GM21737 (cell line): ENCODE measurements around the gene TMEM14C.

Source experiments
- ATAC-seq: cut with Tn5 transposase; IDR thresholded peaks from one replicate; pipeline ENCODE4 v1.9.1; 2021; ENCODE audit warnings: mild to moderate bottlenecking, moderate library complexity; ENCODE audit not compliant: unreplicated experiment

The TMEM14C gene

DNA sequence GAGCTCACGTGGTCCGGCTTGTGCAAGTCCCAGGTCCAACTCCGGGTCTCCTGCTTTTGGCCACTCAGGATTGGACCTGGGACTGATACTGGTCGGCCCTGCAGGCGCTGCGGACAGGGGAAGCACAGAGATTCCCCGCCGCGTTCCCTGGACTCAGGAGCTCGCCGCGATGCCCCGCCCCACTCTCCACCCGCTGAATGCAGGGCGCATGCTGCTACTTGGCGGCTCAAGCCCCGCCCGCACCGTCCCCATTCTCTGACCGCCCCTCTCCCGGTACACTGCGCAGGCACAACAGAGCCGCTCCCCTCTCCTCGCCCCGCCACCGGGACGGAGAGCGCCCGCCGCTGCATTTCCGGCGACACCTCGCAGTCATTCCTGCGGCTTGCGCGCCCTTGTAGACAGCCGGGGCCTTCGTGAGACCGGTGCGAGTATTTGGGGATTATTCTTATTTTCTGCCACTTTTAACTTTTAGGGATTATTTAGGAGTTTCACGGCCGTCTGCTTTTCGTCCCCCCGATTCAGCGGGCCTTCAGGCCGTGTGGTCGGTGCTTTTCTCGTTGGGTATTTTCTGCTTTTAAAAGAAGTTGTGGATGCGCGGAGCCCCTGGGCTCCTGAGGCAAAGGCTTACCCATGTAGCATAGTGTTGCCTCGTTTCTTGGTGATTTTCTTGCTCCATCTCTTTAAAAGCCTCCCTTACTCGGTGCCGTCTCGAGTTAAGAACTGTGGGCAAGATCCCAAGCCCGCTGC lies at the start of gene TMEM14C:
TMEM14C (plus strand) TSS at position 251 of the 747 bp plus-strand sequence. CDS start 1,544 bp downstream, outside the sequence.
- ATAC-seq: peak; percentile 96

DNA sequence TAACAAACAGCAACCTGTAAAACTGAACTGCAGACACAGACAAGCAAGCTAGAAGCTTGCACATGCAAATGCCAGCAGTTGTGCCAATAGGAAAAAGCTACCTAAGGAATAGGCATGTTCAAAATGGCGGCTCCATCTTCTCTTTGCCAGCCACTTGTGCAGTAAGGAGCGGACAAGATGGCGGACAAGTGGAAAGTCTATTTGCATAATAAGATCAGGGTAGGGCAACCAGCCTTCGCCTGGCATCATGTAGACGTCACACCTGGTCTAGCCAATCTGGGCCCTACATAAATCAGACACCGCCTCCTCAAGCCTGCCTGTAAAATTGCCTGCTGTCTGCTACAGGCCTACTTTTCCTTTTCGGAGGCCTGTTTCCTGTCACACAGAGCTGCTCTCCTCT lies 46.5 kb upstream of the TMEM14C start:
- ATAC-seq: no peak

DNA sequence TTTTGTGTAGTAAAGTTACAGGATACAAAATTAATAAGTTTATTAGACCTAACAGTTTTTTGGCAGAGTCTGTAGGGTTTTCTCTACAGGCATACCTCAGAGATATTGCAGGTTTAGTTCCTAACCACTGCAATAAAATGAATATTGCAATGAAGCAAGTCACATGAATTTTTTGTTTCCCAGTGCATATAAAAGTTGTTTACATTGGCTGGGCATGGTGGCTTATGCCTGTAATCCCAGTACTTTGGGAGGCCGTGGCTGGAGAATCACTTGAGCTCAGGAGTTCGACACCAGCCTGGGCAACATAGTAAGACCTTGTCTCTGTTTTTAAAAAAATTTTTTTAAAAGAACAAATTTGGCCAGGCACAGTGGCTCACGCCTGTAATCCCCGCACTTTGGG lies 44.4 kb upstream of the TMEM14C start:
- no peak for ATAC-seq

DNA sequence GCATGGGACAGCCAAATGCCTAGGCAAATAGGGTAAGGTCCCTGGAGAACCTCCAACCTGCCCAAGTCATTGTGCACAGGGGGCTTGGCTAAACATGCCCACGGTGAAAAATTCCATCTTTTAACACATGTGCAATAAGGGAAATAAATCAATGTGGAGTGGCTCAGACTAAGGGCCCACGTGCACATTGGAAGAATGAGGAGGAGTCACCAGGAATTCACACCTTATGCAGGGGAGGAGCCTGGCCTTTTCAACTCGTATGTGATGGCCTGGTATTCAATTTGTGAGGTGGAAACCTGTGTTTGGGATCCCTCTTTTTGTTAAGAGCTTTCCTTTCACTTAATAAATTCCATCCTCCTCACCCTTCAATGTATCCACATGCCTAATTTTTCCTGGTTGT lies 41.1 kb upstream of the TMEM14C start:
- ATAC-seq: no peak

DNA sequence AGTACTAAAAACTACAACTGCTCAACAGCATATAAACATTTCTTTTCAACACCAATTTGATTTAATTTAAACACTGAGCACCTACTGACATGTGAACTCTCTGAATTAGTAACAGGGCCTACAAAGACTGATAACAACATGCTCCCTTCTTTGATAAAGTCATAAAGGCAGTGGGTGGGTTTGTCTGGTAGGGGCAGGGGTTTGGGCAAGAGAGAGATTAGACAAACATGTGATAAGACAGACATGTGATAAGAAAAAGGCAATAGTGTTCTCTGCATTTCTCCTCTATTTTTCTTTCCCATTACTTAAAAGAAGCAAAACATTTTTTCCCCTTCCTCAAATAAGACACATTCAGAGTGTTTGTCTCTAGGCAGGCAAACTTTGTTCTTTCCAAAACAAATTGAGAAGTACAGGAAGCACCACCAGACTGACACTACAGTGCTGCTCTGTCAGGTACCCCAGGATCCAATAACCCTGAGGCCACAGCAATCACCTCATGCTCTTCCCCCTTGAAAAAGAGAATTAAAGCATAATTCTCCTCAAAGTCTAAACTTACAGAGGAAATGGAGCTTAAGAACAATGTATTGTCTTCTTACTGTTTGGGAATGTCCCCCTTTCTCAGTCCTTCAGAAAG lies 40.4 kb upstream of the TMEM14C start:
- no peak for ATAC-seq

DNA sequence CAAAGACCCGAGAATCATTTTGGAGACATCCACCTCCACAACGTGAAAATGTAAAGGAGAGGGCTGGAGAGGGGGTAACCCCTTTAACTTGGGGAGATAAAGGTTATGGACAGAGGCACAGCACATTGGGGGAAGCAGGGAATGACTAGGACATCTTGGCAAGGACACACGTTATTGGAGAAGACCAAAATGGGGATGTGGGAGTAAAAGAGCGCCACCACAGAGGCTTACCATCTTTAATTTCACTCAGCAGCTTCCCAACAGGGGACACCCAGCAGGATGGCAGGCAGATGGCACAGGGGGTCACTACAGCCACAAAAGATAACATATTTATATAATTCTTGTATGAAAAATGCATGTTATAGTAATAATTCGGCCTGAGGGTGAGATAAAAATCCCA lies 38.3 kb upstream of the TMEM14C start:
- ATAC-seq: no peak

DNA sequence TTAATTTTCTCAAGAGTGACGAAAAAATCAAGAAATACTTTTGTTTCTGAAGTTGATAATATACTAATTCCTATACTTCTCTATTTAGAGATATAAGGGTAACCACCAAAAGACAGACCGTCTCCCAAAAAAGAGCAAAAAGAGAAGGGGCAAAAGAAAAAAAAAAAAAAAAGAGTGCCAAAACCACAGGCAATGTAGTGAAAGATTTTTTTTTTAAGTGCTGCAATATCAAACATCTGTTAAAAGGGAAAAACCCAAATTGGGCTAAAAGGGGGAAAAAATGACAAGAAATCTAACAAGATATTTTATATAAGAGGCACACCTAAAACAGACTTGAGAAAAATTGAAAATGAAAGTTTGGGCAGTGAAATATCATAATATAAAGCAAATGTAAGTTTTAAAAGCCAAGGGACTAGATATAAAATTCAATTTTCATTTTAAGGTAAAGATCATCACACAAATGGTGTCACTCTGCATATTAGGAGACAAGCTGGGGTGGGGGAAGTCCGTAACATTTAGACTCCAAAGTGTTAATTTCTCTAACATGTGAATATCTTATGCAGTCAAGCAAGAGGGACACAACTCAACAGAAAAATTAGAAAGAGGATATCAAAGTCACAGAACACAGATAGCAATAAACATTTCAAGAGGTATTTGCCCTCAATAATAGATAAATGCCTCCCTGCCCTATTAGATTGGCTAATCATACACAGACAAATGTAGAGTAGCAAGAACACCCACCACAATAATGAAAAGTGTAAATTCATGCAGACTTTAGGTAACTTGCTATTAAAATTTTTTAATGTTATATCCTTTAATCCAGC lies 37.6 kb upstream of the TMEM14C start:
- ATAC-seq: no peak

DNA sequence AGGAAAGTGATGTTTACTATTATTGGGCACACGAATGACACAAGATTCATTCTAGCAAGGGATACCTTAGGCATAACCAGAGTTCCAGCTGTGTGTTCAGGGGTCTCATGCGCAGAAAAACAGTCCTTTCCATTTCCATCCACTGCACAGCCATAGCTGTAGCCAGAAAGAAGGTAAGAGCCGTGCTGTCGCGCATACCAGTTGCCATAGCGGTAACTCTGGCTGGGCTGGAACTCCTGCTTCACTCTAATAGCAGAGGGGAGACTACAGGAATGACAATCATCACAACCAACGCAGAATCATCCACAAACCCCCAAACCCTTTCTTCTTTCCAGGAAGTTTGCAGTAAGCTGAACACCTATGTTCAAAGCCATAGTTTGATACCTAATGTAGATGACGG lies 36.0 kb upstream of the TMEM14C start:
- no peak for ATAC-seq

DNA sequence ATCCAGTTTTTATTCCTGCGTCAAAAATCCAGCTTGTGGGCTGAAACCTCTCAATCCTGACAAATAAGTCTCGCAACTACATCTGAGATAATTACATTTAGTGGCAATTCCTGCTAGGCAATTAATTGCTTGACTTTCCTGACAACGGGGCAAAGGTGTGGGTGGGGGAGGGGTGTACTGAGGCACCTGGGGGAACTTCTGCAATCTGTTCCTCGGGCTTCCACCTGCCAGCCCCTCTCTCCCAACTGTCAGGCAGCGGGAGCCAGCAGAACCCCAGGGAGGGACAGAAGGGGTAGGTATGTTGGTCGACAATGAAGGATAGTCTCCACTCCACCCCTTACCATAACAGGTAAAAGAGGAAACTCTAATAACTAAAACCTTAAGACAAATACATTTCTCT lies 35.3 kb upstream of the TMEM14C start:
- no peak for ATAC-seq

DNA sequence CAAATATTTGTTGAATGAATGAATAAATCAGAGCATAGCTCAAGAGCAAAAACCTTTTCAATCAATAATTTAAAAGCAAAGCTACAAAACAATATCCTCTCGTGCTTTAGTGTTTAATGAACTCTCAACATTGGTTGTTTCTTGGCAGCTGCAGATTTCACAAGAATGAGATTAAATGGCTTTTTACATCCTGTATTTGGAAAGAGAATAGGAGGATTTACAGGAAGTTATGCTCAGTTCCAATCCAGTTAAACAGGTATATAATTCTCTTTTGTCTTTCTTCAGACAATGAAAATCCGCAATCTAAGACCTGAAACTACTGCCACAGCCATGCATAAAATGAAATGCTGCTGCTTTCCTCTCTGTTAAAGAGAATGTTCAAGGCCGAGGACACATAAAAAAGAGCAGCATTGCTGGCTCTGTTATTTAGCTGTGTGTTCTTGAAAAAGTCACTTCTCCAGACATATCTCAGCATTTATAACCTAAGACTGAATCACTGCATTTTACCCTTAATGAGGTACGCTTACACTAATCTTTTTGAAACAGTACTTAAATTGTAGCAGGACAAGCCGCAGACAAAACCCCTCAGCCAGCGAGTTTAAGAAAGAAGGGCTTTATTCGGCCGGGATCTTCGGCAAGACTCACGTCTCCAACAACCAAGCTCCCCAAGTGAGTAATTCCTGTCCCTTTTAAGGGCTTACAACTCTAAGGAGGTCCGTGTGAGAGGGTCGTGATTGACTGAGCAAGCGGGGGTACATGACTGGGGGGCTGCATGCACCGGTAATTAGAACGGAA lies 32.0 kb upstream of the TMEM14C start:
- no peak for ATAC-seq

DNA sequence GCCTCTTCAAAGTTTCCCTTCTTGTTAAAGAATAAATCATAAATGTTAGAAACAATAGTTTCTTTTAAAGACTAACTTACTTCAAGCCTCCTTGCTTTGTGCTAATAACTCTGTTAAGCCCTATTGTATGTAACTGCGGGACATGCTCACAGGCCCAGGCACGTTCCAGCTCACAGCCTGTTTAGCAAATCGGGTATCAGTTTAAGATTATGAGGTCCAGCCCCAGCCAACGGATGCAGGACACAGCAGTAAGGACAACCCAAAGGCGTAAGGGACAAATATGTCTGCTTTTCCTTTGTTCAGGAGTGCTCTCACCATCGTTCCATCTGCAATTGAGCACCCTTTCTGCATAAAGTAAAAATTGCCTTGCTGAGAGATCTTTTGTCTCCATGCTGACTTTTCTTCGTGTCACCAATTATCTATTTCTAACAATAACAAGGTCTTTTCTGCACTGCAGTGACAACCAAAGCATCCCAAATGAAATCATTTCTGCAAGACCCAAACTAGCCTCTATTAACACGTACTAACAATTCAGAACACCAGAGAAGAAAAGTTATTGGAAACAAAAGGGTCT lies 29.8 kb upstream of the TMEM14C start:
- no peak for ATAC-seq

DNA sequence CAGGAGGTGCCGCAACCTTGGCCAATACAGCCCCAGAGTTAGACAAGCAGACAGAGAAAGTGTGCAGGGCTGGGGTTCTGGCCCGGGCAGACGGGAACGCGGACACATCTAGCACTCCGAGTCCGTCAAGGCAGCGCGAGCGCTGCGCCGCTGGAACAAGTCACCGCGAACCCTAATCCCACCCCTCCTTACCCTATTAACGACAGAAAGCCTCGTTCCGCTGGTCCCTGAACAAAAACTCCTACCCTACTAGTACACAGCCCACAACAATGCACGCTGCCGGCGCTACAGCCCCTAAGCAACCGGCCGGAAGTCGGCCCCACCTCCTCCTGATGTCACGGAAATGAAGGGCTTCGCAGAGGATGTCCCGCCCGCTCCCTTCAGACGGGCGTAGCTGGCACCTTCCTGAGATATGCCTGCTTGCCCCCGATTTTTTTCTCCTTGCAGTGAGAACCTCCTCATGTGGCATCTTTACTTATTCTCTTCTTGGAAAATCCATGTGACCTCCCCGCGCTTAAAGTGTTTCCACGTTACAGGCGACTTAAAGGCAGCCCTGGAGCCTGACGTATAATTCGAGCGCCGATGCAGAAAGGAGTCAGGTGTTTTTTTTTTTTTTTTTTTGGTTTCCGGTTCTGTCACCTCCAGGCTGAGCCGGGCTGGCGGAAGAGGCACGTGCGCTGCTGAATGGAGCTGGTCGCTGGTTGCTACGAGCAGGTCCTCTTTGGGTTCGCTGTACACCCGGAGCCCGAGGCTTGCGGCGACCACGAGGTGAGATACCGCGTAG lies 28.4 kb upstream of the TMEM14C start, which contains the start of the genes C6orf52 and PAK1IP1:
C6orf52 (minus strand) TSS at position 315 of the 784 bp plus-strand sequence. CDS start 7,066 bp downstream, outside the sequence.
PAK1IP1 (plus strand) TSS at position 671 of the 784 bp plus-strand sequence; CDS start at position 685, 14 bp downstream.
- ATAC-seq: peak; percentile 96

DNA sequence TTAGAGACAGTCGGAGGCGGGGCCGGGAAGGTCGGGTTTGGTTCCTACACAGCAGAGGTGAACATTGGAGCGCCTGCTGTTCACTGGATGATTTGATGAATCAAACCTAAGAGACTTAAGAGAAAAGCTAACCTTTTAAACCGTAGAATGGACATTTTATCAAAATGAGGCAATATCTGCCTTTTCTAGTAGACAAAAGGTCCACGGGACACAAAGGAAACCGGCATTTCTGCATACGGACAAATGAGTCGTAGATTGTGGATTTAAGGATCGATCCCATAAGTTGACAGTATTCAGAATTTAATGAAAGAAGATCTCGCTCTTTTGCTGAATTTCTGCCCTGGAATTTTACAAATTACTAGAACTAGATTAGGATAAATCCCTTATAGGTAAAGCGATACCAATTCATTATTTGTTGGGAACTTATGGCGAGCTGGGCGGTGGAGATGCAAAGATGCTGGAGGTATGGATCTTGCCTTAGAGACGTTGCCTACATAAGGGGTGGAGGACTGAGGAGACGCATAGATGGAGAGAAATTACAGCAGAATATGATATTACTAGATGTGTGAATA lies 27.7 kb upstream of the TMEM14C start:
- no peak for ATAC-seq

DNA sequence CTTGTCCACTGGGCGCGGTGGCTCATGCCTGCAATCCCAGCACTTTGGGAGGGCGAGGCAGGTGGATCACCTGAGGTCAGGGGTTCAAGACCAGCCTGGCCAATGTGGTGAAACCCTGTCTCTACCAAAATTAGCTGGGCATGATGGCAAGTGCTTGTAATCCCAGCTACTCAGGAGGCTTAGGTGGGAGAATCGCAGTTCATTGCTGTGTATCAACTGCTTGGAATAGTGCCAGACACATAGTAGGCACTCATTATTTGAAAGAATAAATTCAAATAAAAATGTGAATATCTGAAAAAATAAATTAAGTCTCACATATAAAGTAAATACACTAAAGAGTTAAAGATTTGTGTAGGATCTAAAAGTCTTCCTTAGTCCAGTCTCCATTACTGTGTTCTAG lies 26.2 kb upstream of the TMEM14C start:
- no peak for ATAC-seq

DNA sequence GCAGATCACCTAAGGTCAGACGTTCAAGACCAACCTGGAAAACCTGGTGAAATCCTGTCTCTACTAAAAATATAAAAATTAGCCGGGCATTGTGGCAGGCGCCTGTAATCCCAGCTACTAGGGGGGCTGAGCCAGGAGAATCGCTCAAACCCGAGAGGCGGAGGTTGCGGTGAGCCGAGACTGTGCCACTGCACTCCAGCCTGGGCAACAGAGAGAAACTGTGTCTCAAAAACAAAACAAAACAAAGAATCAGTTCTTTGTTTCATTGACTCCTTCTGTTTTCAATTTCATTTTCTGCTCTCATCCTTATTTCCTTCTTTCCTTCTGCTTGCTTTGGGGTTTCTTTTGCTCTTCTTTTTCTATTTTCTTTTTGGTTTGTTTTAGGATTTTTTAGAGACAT lies 8.9 kb upstream of the TMEM14C start:
- no peak for ATAC-seq

DNA sequence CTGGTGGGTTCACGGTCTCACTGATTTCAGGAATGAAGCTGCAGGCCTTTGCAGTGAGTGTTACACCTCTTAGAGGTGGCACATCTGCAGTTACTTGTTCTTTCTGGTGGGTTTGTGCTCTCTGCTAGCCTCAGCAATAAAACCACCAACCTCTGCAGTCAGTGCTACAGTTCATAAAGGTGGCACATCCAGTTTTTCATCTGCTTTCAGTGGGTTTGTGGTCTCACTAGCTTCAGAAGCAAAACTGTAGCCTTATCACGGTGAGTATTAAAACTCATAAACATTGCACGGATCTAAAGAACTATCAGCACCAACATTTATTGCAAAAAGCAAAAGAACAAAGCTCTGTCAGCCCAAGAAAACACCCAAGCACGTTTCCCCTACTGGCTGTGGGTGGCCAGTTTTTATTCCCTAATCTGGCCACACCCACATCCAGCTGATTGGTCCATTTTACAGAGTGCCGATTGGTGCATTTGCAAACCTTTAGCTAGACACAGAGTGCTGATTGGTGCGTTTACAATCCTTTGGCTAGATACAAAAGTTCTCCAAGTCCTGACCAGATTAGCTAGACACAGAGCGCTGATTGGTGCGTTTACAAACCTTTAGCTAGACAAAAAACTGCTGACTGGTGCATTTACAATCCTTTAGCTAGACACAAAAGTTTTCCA lies 3.4 kb upstream of the TMEM14C start:
- ATAC-seq: no peak

DNA sequence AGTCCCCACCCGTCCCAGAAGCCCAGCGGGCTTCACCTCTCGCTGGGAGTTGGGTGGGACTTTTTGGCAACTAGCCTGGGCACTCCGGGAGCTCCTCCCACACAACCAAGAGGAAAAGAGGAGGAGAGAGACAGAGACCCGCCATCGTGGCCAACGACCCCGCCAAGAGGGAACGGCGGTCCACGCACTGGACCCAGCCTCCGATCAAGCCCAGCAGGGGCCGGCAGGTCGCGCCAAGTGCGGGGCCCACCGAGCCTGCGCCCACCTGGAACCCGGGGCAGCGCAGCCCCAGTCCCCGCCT lies 3.0 kb upstream of the TMEM14C start:
- ATAC-seq: no peak

DNA sequence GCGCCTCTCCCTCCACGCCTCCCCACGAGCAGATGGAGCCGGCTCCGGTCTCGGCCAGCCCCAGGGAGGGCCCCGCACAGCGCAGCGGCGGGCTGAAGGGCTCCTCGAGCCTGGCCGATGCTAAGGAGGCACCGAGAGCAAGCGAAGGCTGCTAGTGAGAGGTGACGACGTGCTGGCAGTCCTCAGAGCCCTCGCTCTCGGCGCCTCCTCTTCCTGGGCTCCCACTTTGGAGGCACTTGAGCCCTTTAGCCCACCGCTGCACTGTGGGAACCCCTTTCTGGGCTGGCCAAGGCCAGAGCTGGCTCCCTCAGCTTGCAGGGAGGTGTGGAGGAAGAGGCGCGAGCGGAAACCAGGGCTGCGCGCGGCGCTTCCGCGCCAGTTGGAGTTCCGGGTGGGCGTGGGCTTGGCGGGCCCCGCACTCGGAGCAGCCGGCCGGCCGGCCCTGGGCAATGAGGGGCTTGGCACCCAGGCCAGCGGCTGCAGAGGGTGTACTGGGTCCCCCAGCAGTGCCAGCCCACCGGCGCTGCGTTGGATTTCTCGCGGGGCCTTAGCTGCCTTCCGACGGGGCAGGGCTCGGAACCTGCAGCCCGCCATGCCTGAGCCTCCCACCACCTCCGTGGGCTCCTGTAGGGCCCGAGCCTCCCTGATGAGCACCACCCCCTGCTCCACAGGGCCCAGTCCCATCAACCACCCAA lies 2.5 kb upstream of the TMEM14C start:
- ATAC-seq: no peak
